CD14-positive monocyte (primary cell): ENCODE data around the gene NPIPB9. TPM values are rescaled to one million over a fixed set of nuclear protein-coding genes. Genes with fewer than 3 reads are reported as not detected.
"Not testable (repeated sequence)": the region's sequence is repeated elsewhere in the genome, so short reads cannot be mapped to it uniquely, and the experiment has no call there.

Experiments
- DNase-seq, 3 donors: peaks; one replicate each; pipeline ENCODE4 v3.0.0-alpha.2; 2011 to 2022
- H2AFZ ChIP-seq: 2 replicates; pipeline ENCODE4 v1.6.0; 2012; ENCODE audit warnings: mild to moderate bottlenecking, low read depth, low read length, inconsistent platforms; ENCODE audit not compliant: insufficient read depth, poor library complexity, severe bottlenecking
- H3K27ac ChIP-seq, 2 donors: 1 replicate in 1 of 2; 2 replicates in 1 of 2; pipeline ENCODE4 v1.5.1; 2012 to 2013; ENCODE audit warnings: low read length in 2 of 2, control low read depth in 1 of 2, inconsistent platforms in 1 of 2, low read depth in 1 of 2, mild to moderate bottlenecking in 1 of 2
- H3K27me3 ChIP-seq, 2 donors: one replicate each; pipeline versions ENCODE4 v1.6.0 to v1.6.1; 2011 to 2013; ENCODE audit warnings: low read length in 2 of 2; ENCODE audit not compliant: control insufficient read depth in 2 of 2, insufficient read depth in 2 of 2
- H3K36me3 ChIP-seq, 2 donors: replicated peaks in 1 of 2; 1 replicate in 1 of 2; 2 replicates in 1 of 2; pipeline versions ENCODE4 v1.5.1 to v1.6.1; 2012 to 2013; ENCODE audit warnings: low read length in 2 of 2, control low read depth in 1 of 2, inconsistent platforms in 1 of 2, mild to moderate bottlenecking in 1 of 2; ENCODE audit not compliant: insufficient read depth in 2 of 2, control insufficient read depth in 1 of 2
- H3K4me1 ChIP-seq, 2 donors: 1 replicate in 1 of 2; 2 replicates in 1 of 2; pipeline versions ENCODE4 v1.5.1 to v1.6.1; 2012 to 2013; ENCODE audit warnings: low read length in 2 of 2, control low read depth in 1 of 2, inconsistent platforms in 1 of 2, mild to moderate bottlenecking in 1 of 2, moderate library complexity in 1 of 2; ENCODE audit not compliant: insufficient read depth in 2 of 2, control insufficient read depth in 1 of 2
- H3K4me2 ChIP-seq: replicated peaks from 2 replicates; pipeline ENCODE3; 2012; ENCODE audit warnings: low read length, moderate library complexity, mild to moderate bottlenecking; ENCODE audit not compliant: poor library complexity, severe bottlenecking; ENCODE audit errors: extremely low read depth
- H3K4me3 ChIP-seq, 3 experiments: fragments of 200-600 bp in 1 of 3; sonication (generic) in 1 of 3; replicated peaks in 1 of 3; 1 replicate in 2 of 3; 2 replicates in 1 of 3; pipeline ENCODE4 v1.5.1; 2011 to 2013; ENCODE audit warnings: low read length in 3 of 3, mild to moderate bottlenecking in 3 of 3, control low read depth in 2 of 3, low read depth in 2 of 3, inconsistent platforms in 1 of 3, moderate library complexity in 1 of 3
- H3K79me2 ChIP-seq: 2 replicates; pipeline ENCODE4 v1.6.0; 2012; ENCODE audit warnings: mild to moderate bottlenecking, control low read depth, inconsistent platforms, low read length, moderate library complexity; ENCODE audit not compliant: insufficient read depth
- H3K9ac ChIP-seq: 2 replicates; pipeline ENCODE4 v1.6.0; 2017; ENCODE audit warnings: low read length, mild to moderate bottlenecking; ENCODE audit not compliant: insufficient read depth, poor library complexity, severe bottlenecking
- H3K9me3 ChIP-seq, 2 donors: replicated peaks in 1 of 2; 1 replicate in 1 of 2; 2 replicates in 1 of 2; pipeline versions ENCODE4 v1.5.1 to v1.6.1; 2012 to 2013; ENCODE audit warnings: low read length in 2 of 2, control low read depth in 1 of 2; ENCODE audit not compliant: control insufficient read depth in 1 of 2, insufficient read depth in 1 of 2
- H4K20me1 ChIP-seq: 2 replicates; pipeline ENCODE4 v1.6.0; 2012; ENCODE audit warnings: mild to moderate bottlenecking, low read length, control low read depth, moderate library complexity; ENCODE audit not compliant: insufficient read depth
- H3K27ac Mint-ChIP-seq, 7 donors: one replicate each; pipeline ENCODE4 v1.8.0; 2020; ENCODE audit warnings: mild to moderate bottlenecking in 7 of 7, mixed read lengths in 7 of 7, moderate library complexity in 6 of 7, inconsistent platforms in 2 of 7
- H3K27me3 Mint-ChIP-seq, 3 donors: one replicate each; pipeline ENCODE4 v1.8.0; 2021 to 2022; ENCODE audit warnings: low read depth in 3 of 3, mild to moderate bottlenecking in 3 of 3, mixed read lengths in 3 of 3, moderate library complexity in 3 of 3, inconsistent platforms in 1 of 3
- H3K36me3 Mint-ChIP-seq, 2 donors: one replicate each; pipeline ENCODE4 v1.8.0; 2020; ENCODE audit warnings: mixed read lengths in 2 of 2, inconsistent platforms in 1 of 2, mild to moderate bottlenecking in 1 of 2
- H3K4me1 Mint-ChIP-seq: one replicate; pipeline ENCODE4 v1.8.0; 2020; ENCODE audit warnings: mild to moderate bottlenecking, mixed read lengths
- H3K4me3 Mint-ChIP-seq, 2 donors: one replicate each; pipeline ENCODE4 v1.8.0; 2020; ENCODE audit warnings: mild to moderate bottlenecking in 2 of 2, mixed read lengths in 2 of 2, moderate library complexity in 1 of 2
- H3K9me3 Mint-ChIP-seq, 7 donors: one replicate each; pipeline ENCODE4 v1.8.0; 2020 to 2022; ENCODE audit warnings: mixed read lengths in 7 of 7, mild to moderate bottlenecking in 6 of 7, moderate library complexity in 6 of 7, inconsistent platforms in 2 of 7
- WGBS: methylation state at CpG from one replicate; pipeline ENCODE4 v1.1.5; 2013; ENCODE audit warnings: missing lambda C conversion rate; ENCODE audit not compliant: insufficient coverage; 5-methylcytosine and 5-hydroxymethylcytosine counted together
- intact Hi-C, 2 donors: fragments of 100-400 bp; cut with micrococcal nuclease; formaldehyde crosslinking; loops; one replicate each; pipeline versions ENCODE4 v1.15.0 to v1.15.1; 2023
- polyA plus RNA-seq, 3 donors: library from polyadenylated mRNA; depleted of rRNA in 1 of 3; unstranded in 2 of 3; stranded (reverse) in 1 of 3; fragments of 300-500 nt in 2 of 3; fragments of >200 nt in 1 of 3; fragmentation: Illumina TruSeq in 2 of 3; gene quantifications; 1 replicate in 2 of 3; 2 replicates in 1 of 3; pipeline ENCODE4 v1.2.3, GENCODE V29; 2012 to 2021

NPIPB9 gene
- polyA plus RNA-seq, 3 donors: 1.4 TPM; not detected in 2

DNA sequence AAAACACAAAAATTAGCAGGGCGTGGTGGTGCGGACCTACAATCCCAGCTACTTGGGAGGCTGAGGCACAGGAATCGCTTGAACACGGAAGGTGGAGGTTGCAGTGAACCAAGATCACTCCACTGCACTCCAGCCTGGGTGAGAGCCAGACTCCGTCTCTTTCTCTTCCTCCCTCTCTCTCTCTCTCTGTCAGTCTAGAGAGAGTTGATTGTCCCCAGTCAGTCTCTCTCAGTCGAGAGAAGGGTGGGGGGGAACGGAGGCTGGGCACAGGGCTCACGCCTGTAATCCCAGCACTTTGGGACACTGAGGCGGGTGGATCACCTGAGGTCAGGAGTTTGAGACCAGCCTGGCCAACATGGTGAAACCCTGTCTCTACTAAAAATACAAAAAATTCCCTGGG is 10.3 kb upstream of the NPIPB9 start:
- intact Hi-C loops: not testable (repeated sequence)
- WGBS: no CpG with 5 or more reads among the region's 9 CpGs

DNA sequence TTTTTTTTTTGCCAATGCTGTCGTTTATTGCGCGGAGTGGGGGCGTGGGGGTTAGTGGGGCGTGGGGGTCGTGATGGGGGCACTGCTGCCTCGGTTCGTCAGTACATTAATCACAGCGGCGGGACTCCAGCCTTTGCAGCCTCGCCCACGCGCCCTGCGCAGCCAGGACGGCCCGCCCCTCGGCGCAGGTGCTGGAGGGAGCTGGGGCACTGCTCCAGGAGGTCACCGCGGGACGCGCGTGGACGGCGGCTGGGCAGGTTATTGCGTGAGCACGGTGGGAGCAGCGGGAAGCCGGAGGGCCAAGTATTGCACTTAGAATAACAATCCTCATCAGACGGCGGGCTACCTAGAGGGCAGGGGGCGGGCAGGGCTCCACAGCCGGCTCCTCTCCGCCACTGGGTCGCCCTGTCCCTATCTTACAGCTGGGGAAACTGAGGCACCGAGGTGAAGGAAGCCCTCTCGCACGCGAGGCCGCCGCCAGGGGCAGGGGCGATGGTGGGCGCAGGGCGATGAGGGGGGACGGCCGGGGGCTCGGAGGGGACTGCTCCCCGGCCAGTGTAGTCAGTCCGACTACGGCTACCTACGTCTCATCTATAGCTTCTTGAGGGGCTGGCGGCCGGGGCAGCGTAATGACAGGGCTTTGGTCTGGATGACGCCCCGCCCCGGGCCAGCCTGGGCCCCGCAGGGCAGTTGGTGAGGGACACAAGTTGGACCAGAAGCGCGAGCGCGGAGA is 4.8 kb upstream of the NPIPB9 start:
- H3K79me2 ChIP-seq, H3K4me1 Mint-ChIP-seq, intact Hi-C loops, H4K20me1 ChIP-seq, H3K27me3 Mint-ChIP-seq, H3K9me3 ChIP-seq, H3K36me3 Mint-ChIP-seq, H3K4me1 ChIP-seq, H3K4me3 ChIP-seq, H3K9ac ChIP-seq, H3K27ac Mint-ChIP-seq, H3K27me3 ChIP-seq, H3K9me3 Mint-ChIP-seq, H2AFZ ChIP-seq, H3K4me3 Mint-ChIP-seq, DNase-seq, H3K36me3 ChIP-seq, H3K27ac ChIP-seq, H3K4me2 ChIP-seq: not testable (repeated sequence)
- 76% methylated on average over 4 of the region's 62 CpGs for WGBS

More for the DNA sequence above, 10.3 kb upstream of the NPIPB9 start:
- H3K36me3 ChIP-seq, H3K4me1 Mint-ChIP-seq, H3K9ac ChIP-seq, H3K79me2 ChIP-seq, H4K20me1 ChIP-seq, H3K9me3 Mint-ChIP-seq, H3K27ac ChIP-seq, DNase-seq, H2AFZ ChIP-seq, H3K27me3 ChIP-seq, H3K4me3 Mint-ChIP-seq, H3K4me3 ChIP-seq, H3K4me2 ChIP-seq, H3K4me1 ChIP-seq, H3K36me3 Mint-ChIP-seq, H3K9me3 ChIP-seq: not testable (repeated sequence)
- Mint-ChIP-seq H3K27ac (peak overlapping the region in 1 of 7 donors; percentile 36), H3K27me3 (peaks cover 0 to 14% (median 8%) of the 10 kb centered on the region in 3 donors)

DNA sequence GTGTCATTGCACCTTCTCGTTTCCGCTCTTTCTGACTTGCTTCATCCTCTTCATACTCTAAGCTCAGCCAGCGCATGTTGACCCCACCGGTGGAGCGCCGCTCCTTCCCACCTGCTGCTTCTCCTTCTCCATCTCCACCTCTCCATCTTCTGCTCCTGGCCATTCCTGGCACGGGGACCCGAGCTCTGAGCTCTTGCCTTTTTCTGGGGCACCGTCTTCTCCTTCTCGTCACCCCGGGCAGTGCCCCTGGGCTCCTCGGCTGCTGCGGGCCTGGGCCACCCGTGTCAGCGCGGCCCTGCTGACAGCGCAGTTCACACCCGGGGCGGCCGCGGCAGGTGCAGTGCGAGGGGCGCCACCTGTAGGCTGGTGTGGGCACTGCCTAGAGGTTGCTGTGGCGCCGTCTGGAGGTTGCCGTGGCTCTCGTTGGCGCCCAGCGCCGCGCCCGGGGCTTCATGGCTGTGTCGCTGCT is 1.6 kb upstream of the NPIPB9 start:
- H3K27ac ChIP-seq, DNase-seq, H3K27me3 Mint-ChIP-seq, H3K36me3 Mint-ChIP-seq, H3K4me3 Mint-ChIP-seq, H3K27ac Mint-ChIP-seq, H3K9ac ChIP-seq, intact Hi-C loops, H3K36me3 ChIP-seq, H3K79me2 ChIP-seq, H4K20me1 ChIP-seq, H2AFZ ChIP-seq, H3K9me3 ChIP-seq, H3K27me3 ChIP-seq, H3K4me2 ChIP-seq, H3K4me1 ChIP-seq, H3K4me3 ChIP-seq, H3K4me1 Mint-ChIP-seq, H3K9me3 Mint-ChIP-seq: not testable (repeated sequence)
- 34% methylated on average over 6 of the region's 33 CpGs for WGBS

- H3K4me2 ChIP-seq, H3K9ac ChIP-seq, H2AFZ ChIP-seq, H4K20me1 ChIP-seq, H3K36me3 ChIP-seq, H3K9me3 Mint-ChIP-seq, intact Hi-C loops, H3K4me3 ChIP-seq, H3K27me3 Mint-ChIP-seq, DNase-seq, H3K36me3 Mint-ChIP-seq, H3K4me3 Mint-ChIP-seq, H3K4me1 ChIP-seq, H3K27ac Mint-ChIP-seq, H3K79me2 ChIP-seq, H3K9me3 ChIP-seq, H3K27ac ChIP-seq, H3K27me3 ChIP-seq, H3K4me1 Mint-ChIP-seq: not testable (repeated sequence)
- no CpG with 5 or more reads among the region's 48 CpGs for WGBS
These were observed 1.0 kb upstream of the NPIPB9 start for GRCh38 chr16:28750469-28751067.
